GM18868 (cell line): ENCODE measurements around the gene PPP1R1C.
"Not testable (repeated sequence)": the region's sequence is repeated elsewhere in the genome, so short reads cannot be mapped to it uniquely, and the experiment has no call there.

Source experiments
- ATAC-seq: cut with Tn5 transposase; IDR thresholded peaks from one replicate; pipeline ENCODE4 v1.9.1; 2021; ENCODE audit warnings: mild to moderate bottlenecking, moderate library complexity; ENCODE audit not compliant: unreplicated experiment

PPP1R1C gene

GRCh38 chr2:181985632-181986205 lies at the start of gene PPP1R1C:
TSS of gene PPP1R1C (plus strand) at chr2:181985853. CDS start at chr2:181986111, 258 bp downstream.
- no peak for ATAC-seq

GRCh38 chr2:181937473-181937872 lies 48.2 kb upstream of the PPP1R1C start:
- no peak for ATAC-seq

- ATAC-seq: no peak
Observed at GRCh38 chr2:181943411-181944124, 42.1 kb upstream of the PPP1R1C start.

GRCh38 chr2:181944164-181944913 lies 41.3 kb upstream of the PPP1R1C start:
- ATAC-seq: no peak

DNA sequence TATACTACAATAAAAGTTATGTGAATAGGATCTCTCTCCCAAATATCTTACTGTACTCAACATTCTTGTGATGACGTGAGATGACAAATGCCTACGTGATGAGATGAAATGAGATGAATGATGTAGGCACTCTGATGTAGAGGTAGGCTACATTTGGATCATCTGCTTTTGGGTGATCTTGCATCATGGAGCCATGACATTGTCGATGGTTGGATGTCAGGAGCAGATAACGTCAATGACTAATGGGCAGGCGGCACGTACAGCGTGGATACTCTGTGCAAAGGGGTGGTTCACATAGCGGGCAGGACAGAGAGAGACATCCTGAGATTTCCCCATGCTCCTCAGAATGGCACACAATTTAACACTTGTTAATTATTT lies 40.8 kb upstream of the PPP1R1C start:
- ATAC-seq: no peak

GRCh38 chr2:181946444-181947127 lies 39.1 kb upstream of the PPP1R1C start:
- no peak for ATAC-seq

DNA sequence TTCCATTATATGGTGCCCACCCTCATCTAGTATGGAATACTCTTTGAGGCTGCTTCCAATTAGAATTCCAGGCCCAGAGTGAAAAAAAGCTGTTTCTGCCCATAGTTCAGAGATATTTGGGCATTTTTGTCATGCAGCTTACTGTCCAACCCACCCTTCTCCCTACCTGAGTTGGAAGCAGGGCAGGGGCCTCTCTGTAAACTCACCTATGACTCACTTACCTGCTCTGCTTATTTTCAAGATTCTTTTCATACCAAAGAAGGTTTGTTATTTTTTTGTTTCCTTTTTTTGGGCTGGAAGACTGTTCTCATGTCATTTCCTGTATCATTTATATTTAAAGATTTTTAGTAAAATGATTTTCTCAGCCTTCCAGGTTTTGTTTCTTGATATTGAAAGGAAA lies 38.4 kb upstream of the PPP1R1C start:
- no peak for ATAC-seq

DNA sequence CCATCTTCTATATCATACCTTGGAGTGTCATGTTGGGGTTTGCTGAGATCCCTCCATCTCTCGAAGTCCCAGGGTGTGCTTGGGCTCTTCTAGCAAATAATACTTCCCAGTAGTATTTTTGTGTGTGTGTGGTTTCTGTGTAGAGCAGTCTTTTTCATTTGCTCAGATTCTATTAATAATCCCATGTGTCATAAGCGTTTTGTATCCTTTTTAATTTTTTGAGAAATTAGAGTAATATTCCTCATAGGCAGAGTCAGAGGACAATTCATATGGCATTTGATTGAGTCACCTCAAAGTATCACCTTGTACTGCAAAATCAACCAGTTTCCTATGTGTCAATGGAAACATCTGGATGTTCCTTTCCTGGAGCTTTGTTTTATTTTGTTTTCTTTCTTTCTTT lies 37.4 kb upstream of the PPP1R1C start:
- no peak for ATAC-seq

- no peak for ATAC-seq
Observed at GRCh38 chr2:181949047-181949446, 36.6 kb upstream of the PPP1R1C start.

- ATAC-seq: no peak
Observed at GRCh38 chr2:181952404-181953226, 33.0 kb upstream of the PPP1R1C start.

- ATAC-seq: peak; percentile 77
Observed at GRCh38 chr2:181953881-181954537, 31.6 kb upstream of the PPP1R1C start.

DNA sequence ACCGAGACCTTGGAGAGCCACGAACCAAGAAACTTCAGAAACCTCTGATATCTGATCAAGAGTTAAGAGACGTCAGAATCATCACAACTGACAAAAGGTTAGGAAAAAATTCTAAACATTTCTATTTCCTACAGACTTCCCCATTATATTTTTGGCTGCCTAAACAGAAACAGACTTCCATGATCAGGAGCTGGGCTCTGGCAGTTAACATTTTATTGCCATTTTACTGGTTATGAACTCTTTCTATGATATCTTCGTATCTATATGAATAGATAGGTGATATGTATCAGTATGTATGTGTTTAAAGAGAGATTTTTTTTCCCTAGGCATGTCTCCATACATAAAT lies 31.1 kb upstream of the PPP1R1C start:
- ATAC-seq: peak; percentile 5

DNA sequence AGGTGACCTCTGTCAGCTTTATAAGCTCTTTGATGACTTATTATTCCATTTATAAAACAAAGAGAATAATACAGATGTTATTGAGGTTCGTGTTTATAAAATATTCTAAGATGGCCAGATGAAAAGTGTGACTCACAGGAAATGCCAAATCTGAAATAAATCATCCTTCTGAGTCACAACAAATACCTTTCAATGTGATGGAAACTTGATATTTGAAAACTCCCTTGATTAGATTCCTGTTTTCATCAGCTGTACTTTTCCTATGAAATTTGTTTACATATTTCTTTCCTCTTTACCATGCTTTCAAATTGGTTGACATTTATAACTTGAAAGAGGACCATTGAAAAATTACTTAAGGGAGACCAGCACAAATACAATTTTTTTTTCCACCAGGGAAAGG lies 30.6 kb upstream of the PPP1R1C start:
- no peak for ATAC-seq

DNA sequence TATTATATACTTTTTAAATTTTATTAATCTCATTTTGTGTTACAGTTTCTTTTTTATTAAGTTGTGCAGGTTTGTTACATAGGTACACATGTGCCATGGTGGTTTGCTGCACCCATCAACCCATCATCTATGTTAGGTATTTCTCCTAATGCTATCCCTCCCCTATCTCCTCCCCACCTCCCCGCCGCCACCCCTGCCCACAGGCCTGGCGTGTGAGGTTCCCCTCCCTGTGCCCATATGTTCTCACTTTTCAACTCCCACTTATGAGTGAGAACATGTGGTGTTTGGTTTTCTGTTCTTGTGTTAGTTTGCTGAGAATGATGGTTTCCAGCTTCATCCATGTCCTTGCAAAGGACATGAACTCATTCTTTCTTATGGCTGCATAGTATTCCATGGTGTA lies 29.8 kb upstream of the PPP1R1C start:
- not testable (repeated sequence) for ATAC-seq

DNA sequence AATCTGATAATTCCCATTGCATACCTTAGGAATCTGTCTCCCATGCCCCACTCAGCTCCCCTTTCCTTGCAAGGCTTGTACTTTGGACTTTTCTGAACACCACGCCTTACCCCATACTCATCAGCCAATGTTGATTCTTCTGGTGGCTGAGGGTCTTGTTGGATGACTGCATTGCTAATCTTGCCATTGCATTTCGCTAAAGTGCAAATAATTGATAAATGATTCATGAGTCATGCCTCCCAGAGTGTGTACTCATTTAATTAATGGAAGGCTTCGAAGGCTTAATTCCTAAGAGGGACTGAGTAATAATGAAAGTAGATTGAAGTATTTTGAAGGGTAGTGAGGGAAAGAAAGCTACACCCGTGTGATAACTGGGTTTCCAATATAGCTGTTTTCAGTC lies 28.0 kb upstream of the PPP1R1C start:
- ATAC-seq: peak; percentile 37

DNA sequence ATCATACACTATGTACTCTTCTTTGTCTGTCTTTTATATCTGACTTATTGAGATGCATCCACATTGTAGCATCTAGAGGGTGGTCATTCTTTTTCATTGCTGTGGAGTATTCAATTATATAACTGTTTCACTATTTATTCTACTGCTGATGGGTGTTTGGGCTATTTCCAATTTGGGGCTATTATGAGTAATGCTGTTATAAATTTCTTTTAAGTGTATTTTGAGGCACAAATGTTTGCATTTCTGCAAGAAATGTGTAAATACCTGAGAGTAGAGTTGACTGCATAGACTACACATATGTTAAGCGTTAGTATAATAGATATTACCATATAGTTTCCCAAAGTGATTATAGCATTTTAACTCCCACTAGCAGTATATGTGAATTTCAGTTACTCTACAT lies 26.9 kb upstream of the PPP1R1C start:
- no peak for ATAC-seq

GRCh38 chr2:181959508-181959907 lies 26.1 kb upstream of the PPP1R1C start:
- ATAC-seq: peak; percentile 38

DNA sequence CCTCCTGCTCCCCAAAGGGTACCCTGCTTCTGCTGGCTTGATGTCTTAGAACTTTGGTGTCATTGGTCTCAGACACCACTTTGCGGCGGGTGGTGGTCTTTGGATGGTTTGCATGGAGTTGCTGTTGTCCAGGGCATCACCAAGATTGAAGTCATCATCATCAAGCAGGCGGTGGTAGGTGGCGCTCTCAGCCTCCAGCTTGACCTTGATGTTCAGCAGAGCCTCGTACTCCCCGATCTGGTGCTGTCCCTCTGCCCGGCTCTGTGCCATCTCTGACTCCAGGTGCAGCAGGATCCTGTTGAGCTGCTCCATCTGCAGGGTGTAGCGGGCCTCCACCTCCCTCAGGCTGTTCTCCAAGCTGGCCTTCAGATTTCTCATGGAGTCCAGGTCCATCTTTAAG lies 24.5 kb upstream of the PPP1R1C start:
- not testable (repeated sequence) for ATAC-seq

DNA sequence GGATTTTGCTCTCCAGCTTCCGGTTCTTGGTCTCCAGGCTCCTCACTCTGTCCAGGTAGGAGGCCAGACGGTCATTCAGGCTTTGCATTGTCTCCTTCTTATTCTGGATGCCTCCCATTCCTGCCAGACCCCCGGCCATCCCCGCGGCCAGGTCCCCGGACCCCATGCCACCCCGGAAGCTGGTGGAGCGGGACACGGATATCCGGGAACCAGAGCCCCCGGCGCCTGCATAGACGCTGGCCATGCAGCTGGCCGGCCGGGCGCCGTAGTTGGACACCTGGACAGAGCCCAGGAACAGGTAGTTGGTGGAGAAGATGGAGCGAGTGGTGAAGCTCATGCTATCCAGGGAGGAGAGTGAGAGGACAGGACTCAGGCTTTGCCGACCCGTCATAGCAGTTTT lies 23.5 kb upstream of the PPP1R1C start:
- ATAC-seq: no peak

GRCh38 chr2:181970160-181970794 lies 15.4 kb upstream of the PPP1R1C start:
- ATAC-seq: no peak
